GM23338 (cell line): ENCODE results near the gene CACNA1B. TPM values are rescaled to one million over a fixed set of nuclear protein-coding genes. Genes with fewer than 3 reads are reported as not detected.

ENCODE experiments used
- ATAC-seq: fragments of 200-7000 bp; cut with Tn5 transposase; 3 replicates; pipeline ENCODE4 v1.9.1; 2020
- DNase-seq: peaks from one replicate; pipeline ENCODE4 v3.0.0-alpha.2; 2015; ENCODE audit warnings: low spot score
- H2AFZ ChIP-seq: fragments of 200-600 bp; sonication (generic); 2 replicates; pipeline ENCODE4 v1.8.0; 2016; ENCODE audit warnings: antibody characterized with exemption, mild to moderate bottlenecking, moderate library complexity
- H3F3A ChIP-seq: fragments of 200-600 bp; sonication (generic); replicated peaks from 2 replicates; pipeline ENCODE4 v1.8.0; 2017; ENCODE audit warnings: antibody characterized with exemption, mixed run types, low read depth
- H3K27ac ChIP-seq: fragments of 200-600 bp; sonication (generic); 2 replicates; pipeline ENCODE4 v1.6.1; 2016; ENCODE audit warnings: low read depth
- H3K27me3 ChIP-seq: fragments of 200-600 bp; sonication (generic); 2 replicates; pipeline ENCODE4 v1.8.0; 2016; ENCODE audit warnings: mild to moderate bottlenecking, mixed run types, moderate library complexity; ENCODE audit not compliant: insufficient read depth
- H3K36me3 ChIP-seq: fragments of 200-600 bp; sonication (generic); 2 replicates; pipeline ENCODE4 v1.8.0; 2016; ENCODE audit warnings: mild to moderate bottlenecking; ENCODE audit not compliant: insufficient read depth
- H3K4me1 ChIP-seq: fragments of 200-600 bp; sonication (generic); 2 replicates; pipeline ENCODE4 v1.8.0; 2016; ENCODE audit warnings: mild to moderate bottlenecking, moderate library complexity; ENCODE audit not compliant: insufficient read depth
- H3K4me2 ChIP-seq: fragments of 200-600 bp; sonication (generic); 2 replicates; pipeline ENCODE4 v1.7.1; 2017; ENCODE audit warnings: mixed run types
- H3K4me3 ChIP-seq: fragments of 200-600 bp; sonication (generic); 2 replicates; pipeline ENCODE4 v1.6.1; 2016; ENCODE audit warnings: mixed run types
- H3K79me2 ChIP-seq: fragments of 200-600 bp; sonication (generic); replicated peaks from 2 replicates; pipeline ENCODE4 v1.8.0; 2017; ENCODE audit warnings: mild to moderate bottlenecking; ENCODE audit not compliant: insufficient read depth
- H3K9me2 ChIP-seq: fragments of 200-600 bp; sonication (generic); 2 replicates; pipeline ENCODE4 v1.8.0; 2017; ENCODE audit not compliant: insufficient read depth
- H4K20me1 ChIP-seq: fragments of 200-600 bp; sonication (generic); replicated peaks from 2 replicates; pipeline ENCODE4 v1.8.0; 2017; ENCODE audit warnings: mild to moderate bottlenecking; ENCODE audit not compliant: insufficient read depth
- H3K27ac Mint-ChIP-seq: 2 replicates; pipeline ENCODE4 v1.8.0; 2020; ENCODE audit warnings: inconsistent platforms, mild to moderate bottlenecking, moderate library complexity, mixed read lengths
- H3K27me3 Mint-ChIP-seq: 3 replicates; pipeline ENCODE4 v1.8.0; 2022; ENCODE audit warnings: low read depth, mild to moderate bottlenecking, moderate library complexity, mixed read lengths, inconsistent platforms; ENCODE audit not compliant: insufficient read depth, poor library complexity
- H3K36me3 Mint-ChIP-seq: 3 replicates; pipeline ENCODE4 v1.8.0; 2021; ENCODE audit warnings: low read depth, mild to moderate bottlenecking, inconsistent platforms, moderate library complexity, mixed read lengths
- H3K4me1 Mint-ChIP-seq: 3 replicates; pipeline ENCODE4 v1.8.0; 2020; ENCODE audit warnings: mild to moderate bottlenecking, inconsistent platforms, mixed read lengths
- H3K4me3 Mint-ChIP-seq: 3 replicates; pipeline ENCODE4 v1.8.0; 2021; ENCODE audit warnings: moderate library complexity, mild to moderate bottlenecking, inconsistent platforms, mixed read lengths
- H3K9me3 Mint-ChIP-seq: 3 replicates; pipeline ENCODE4 v1.8.0; 2020; ENCODE audit warnings: moderate library complexity, mild to moderate bottlenecking, inconsistent platforms, mixed read lengths
- CREB1 ChIP-seq: fragments of 250-450 bp; sonication (Bioruptor Pico); IDR thresholded peaks from 2 replicates; pipeline ENCODE4 v1.5.0; 2020; ENCODE audit warnings: low read depth, mild to moderate bottlenecking, moderate library complexity
- CTCF ChIP-seq, 2 experiments: fragments of 200-600 bp in 1 of 2; sonication (generic) in 1 of 2; conservative IDR thresholded peaks; 2 replicates each; pipeline versions ENCODE4 v1.5.1 to v1.6.1; 2016 to 2017; ENCODE audit warnings: antibody characterized with exemption in 2 of 2, low read depth in 2 of 2, mild to moderate bottlenecking in 2 of 2, moderate library complexity in 1 of 2
- EZH2phosphoT487 ChIP-seq: fragments of 200-600 bp; sonication (generic); IDR thresholded peaks from one replicate; pipeline ENCODE4 v1.8.1; 2018; ENCODE audit warnings: antibody characterized with exemption; ENCODE audit not compliant: unreplicated experiment
- NANOG ChIP-seq: IDR thresholded peaks from 2 replicates; pipeline ENCODE4 v1.6.1; 2016; ENCODE audit warnings: antibody characterized with exemption, borderline replicate concordance
- POLR2AphosphoS5 ChIP-seq: IDR thresholded peaks from 2 replicates; pipeline ENCODE4 v1.6.1; 2016; ENCODE audit warnings: antibody characterized with exemption, low read depth
- REST ChIP-seq: IDR thresholded peaks from one replicate; pipeline ENCODE4 v1.6.1; 2018; ENCODE audit warnings: antibody characterized with exemption; ENCODE audit not compliant: unreplicated experiment
- STAT1 ChIP-seq: IDR thresholded peaks from one replicate; pipeline ENCODE4 v1.6.1; 2016; ENCODE audit warnings: antibody characterized with exemption; ENCODE audit not compliant: unreplicated experiment
- ZNF114 ChIP-seq: fragments of 250-450 bp; sonication (Bioruptor Pico); IDR thresholded peaks from 2 replicates; pipeline ENCODE4 v1.5.0; 2020; ENCODE audit warnings: mild to moderate bottlenecking, moderate library complexity
- ZNF462 ChIP-seq: fragments of 250-450 bp; sonication (Bioruptor Pico); IDR thresholded peaks from 2 replicates; pipeline ENCODE4 v1.5.0; 2020; ENCODE audit warnings: mild to moderate bottlenecking, moderate library complexity
- polyA plus RNA-seq: library from polyadenylated mRNA; unstranded; fragments of >200 nt; fragmentation: Nextera tagmentation; extraction: Ambion mirVana; gene quantifications from 2 replicates; pipeline ENCODE4 v1.2.1, GENCODE V29; 2016
- total RNA-seq: library from RNA; depleted of rRNA; stranded (reverse); fragments of >200 nt; shearing (Covaris generic); gene quantifications from 2 replicates; pipeline ENCODE4 v1.2.3, GENCODE V29; 2014
- TF ChIP-seq, protein P1 (sequence below): IDR thresholded peaks from 2 replicates; pipeline ENCODE4 v1.6.1; 2016; ENCODE audit warnings: antibody characterized with exemption

The CACNA1B gene
- total and polyA plus RNA-seq, 2 experiments from 2014 or later = 1.1 to 10.4 TPM

DNA sequence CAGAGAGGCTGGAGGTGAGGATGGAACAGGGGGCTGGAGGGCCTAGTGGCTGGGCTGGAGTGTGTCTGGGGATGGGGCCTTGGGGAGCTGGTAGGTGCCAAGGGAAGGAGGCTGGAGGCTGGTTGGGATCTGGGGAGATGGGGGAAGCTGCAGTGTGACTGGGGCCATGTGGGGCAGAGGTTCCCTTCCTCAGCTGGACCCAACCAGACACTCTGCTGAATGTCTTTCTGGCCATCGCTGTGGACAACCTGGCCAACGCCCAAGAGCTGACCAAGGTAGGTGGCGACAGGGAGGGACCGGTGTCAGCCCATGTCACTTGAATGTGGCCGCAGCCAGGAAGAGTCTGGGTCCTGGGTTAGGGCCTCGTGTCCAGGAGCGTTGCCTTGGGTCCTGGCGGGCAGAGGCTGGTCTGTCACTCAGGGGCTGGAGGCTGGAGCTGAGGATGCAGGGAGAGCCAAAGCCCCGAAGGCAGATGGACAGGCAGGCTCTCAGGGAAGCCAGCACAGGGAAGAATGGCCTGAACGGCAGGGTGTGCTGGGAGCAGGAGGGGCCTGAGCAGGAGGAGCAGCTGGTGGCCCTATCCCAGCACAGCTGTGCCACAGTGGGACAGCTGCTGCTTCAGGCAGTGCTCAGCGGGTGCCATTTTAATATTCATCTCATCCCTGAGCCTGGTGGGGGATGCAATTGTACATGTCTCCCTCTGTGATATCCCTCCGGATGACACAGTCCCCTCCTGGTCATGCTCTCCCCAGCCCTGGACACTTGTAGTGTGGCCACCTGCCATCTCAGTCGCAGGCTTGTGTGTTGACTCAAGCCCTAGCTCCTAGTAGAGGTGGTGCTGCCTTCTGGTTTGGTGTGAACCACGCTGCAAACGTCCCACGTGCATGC lies 132.5 kb downstream of the CACNA1B start:
- Mint-ChIP-seq H3K4me3 (no peak overlapping the region), H3K27me3 (peaks cover 4% of the 10 kb centered on the region), H3K36me3 (peaks cover 6% of the 10 kb centered on the region; the same call in 1 of the 3 replicates), H3K27ac (no peak overlapping the region), H3K9me3 (no peaks in the 10 kb centered on the region; the same call in 1 of the 3 replicates), H3K4me1 (peaks cover 8% of the 10 kb centered on the region; the same call in 2 of the 3 replicates)
- DNase-seq = no peak
- H4K20me1 ChIP-seq = no peaks in the 10 kb centered on the region
- no peaks in the 10 kb centered on the region for H3K4me1 ChIP-seq
- H3K36me3 ChIP-seq = no peaks in the 10 kb centered on the region
- H3K9me2 ChIP-seq = no peaks in the 10 kb centered on the region
- peak; percentile 43 for ATAC-seq
- TF ChIP-seq STAT1 (no peak), ZNF114 (CRISPR knock-in tag) (no peak), CREB1 (CRISPR knock-in tag) (no peak), CTCF (conservative IDR thresholded peaks at IDR 0.05; ENCODE audit: low read depth in 2 of 2) (no peak), EZH2phosphoT487 (no peak), POLR2AphosphoS5 (no peak), NANOG (no peak), ZNF462 (CRISPR knock-in tag) (no peak), REST (no peak)
- TF ChIP-seq, protein P1, sequence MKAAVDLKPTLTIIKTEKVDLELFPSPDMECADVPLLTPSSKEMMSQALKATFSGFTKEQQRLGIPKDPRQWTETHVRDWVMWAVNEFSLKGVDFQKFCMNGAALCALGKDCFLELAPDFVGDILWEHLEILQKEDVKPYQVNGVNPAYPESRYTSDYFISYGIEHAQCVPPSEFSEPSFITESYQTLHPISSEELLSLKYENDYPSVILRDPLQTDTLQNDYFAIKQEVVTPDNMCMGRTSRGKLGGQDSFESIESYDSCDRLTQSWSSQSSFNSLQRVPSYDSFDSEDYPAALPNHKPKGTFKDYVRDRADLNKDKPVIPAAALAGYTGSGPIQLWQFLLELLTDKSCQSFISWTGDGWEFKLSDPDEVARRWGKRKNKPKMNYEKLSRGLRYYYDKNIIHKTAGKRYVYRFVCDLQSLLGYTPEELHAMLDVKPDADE = no peak
- H3K79me2 ChIP-seq = no peaks in the 10 kb centered on the region
- no peaks in the 10 kb centered on the region for H3K27me3 ChIP-seq
- H3K4me2 ChIP-seq = no peak overlapping the region
- no peaks in the 10 kb centered on the region for H3F3A ChIP-seq
- H2AFZ ChIP-seq = no peak overlapping the region
- H3K4me3 ChIP-seq = no peak overlapping the region
- no peak overlapping the region for H3K27ac ChIP-seq
